Esophagus muscularis mucosa (tissue), 3 donors: ENCODE measurements around the gene SERPINB10.

Source experiments
- CTCF ChIP-seq, 3 experiments: fragments of 200-600 bp in 2 of 3; fragments of 450-650 bp in 1 of 3; sonication (generic) in 2 of 3; IDR thresholded peaks; one replicate each; pipeline ENCODE4 v1.5.1; 2017 to 2019; ENCODE audit warnings: antibody characterized with exemption in 3 of 3, mild to moderate bottlenecking in 2 of 3, moderate library complexity in 1 of 3
- POLR2A ChIP-seq: fragments of 450-650 bp; IDR thresholded peaks from one replicate; pipeline ENCODE4 v1.6.1; 2017; ENCODE audit warnings: antibody characterized with exemption, moderate library complexity, mild to moderate bottlenecking, low read depth
- POLR2AphosphoS5 ChIP-seq, 2 donors: sonication (generic); formaldehyde crosslinking; IDR thresholded peaks; one replicate each; pipeline ENCODE4 v1.6.1; 2017; ENCODE audit warnings: antibody characterized with exemption in 2 of 2

GRCh38 chr18:63907664-63908063, at the start of gene SERPINB10:
- TF ChIP-seq CTCF (IDR thresholded peaks at IDR 0.05) (no peak), POLR2A (no peak), POLR2AphosphoS5 (IDR thresholded peaks at IDR 0.05) (no peak)
